Measurements from ENCODE around the gene FAM222B. TPM values are rescaled to one million over a fixed set of nuclear protein-coding genes. Genes with fewer than 3 reads are reported as not detected.

Gene FAM222B
- total and polyA plus RNA-seq, 9 of the 15 experiments (the other 6 are each of a cell fraction or from before 2014, with no cell fraction given), result 4.0 to 34.6 (median 7.5) TPM

DNA sequence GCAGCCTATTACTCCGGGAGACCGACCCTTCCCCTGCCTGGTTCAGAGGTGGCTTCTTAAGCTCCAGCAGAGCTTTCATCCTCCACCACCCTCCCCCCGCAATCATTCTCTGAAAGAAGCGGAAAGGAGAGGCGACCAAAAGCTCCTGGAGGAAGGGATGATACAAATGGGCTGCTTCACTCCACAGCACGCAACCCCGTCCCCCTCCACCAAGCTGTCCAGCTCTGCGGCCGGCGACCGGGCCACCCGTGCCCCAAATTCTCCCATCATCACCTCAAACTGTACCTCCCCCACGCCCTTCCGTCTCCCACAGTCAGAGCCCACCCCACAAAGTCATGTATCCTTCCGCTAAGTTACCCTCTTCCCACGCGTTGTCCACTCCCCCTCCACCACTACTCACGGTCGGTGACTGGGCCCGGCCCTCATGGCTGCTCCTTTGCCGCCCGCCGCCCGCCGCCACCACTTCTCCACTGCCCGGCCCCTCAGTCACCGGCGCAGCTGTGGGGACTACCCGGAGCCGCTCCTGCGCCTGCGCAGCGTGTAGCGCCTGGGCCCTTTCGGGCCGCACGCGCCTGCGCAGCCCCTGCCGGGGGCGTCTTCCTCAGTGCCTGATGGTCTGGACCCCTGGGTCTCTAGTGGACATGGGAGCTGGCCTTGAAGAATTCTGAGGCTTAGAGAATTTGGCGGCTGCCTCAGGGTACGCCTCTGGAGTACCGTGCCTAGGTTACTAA is at the start of gene FAM222B (continued):
- TF ChIP-seq ELF4 (CRISPR knock-in tag; IDR thresholded peaks at IDR 0.05), result peak; percentile 93
- TF ChIP-seq ZNF584 (CRISPR knock-in tag; IDR thresholded peaks at IDR 0.05; ENCODE audit: low read depth), result no peak
- TF ChIP-seq ZNF239 (CRISPR knock-in tag; IDR thresholded peaks at IDR 0.05), result no peak
- peak; percentile 82 for TF ChIP-seq KDM5B (IDR thresholded peaks at IDR 0.05; ENCODE audit: insufficient replicate concordance, low read depth, low read length)
- peak; percentile 57 for TF ChIP-seq L3MBTL2 (IDR thresholded peaks at IDR 0.05)
- no peak; the same call in 1 of the 2 replicates for TF ChIP-seq MXI1 (IDR thresholded peaks at IDR 0.05; ENCODE audit: low read depth, low read length)
- TF ChIP-seq MYNN (IDR thresholded peaks at IDR 0.05), result peak; percentile 25; the same call in 1 of the 2 replicates
- TF ChIP-seq MYNN (CRISPR knock-in tag; IDR thresholded peaks at IDR 0.05), result no peak
- TF ChIP-seq, protein P1, sequence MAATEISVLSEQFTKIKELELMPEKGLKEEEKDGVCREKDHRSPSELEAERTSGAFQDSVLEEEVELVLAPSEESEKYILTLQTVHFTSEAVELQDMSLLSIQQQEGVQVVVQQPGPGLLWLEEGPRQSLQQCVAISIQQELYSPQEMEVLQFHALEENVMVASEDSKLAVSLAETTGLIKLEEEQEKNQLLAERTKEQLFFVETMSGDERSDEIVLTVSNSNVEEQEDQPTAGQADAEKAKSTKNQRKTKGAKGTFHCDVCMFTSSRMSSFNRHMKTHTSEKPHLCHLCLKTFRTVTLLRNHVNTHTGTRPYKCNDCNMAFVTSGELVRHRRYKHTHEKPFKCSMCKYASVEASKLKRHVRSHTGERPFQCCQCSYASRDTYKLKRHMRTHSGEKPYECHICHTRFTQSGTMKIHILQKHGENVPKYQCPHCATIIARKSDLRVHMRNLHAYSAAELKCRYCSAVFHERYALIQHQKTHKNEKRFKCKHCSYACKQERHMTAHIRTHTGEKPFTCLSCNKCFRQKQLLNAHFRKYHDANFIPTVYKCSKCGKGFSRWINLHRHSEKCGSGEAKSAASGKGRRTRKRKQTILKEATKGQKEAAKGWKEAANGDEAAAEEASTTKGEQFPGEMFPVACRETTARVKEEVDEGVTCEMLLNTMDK (IDR thresholded peaks at IDR 0.05; ENCODE audit: borderline replicate concordance, insufficient read depth, low read depth, low read length, poor library complexity, severe bottlenecking), result peak; percentile 15
- 0 out of 2 replicates have a peak, but pooled peaks have one; percentile 97 for TF ChIP-seq SREBF2 (CRISPR knock-in tag; IDR thresholded peaks at IDR 0.05)
- peak; percentile 81; the same call in 1 of the 2 replicates for TF ChIP-seq SMARCA5 (IDR thresholded peaks at IDR 0.05)
- TF ChIP-seq GTF2E2 (tag; IDR thresholded peaks at IDR 0.05), result peak; percentile 76; the same call in 1 of the 2 replicates
- TF ChIP-seq, protein P2, sequence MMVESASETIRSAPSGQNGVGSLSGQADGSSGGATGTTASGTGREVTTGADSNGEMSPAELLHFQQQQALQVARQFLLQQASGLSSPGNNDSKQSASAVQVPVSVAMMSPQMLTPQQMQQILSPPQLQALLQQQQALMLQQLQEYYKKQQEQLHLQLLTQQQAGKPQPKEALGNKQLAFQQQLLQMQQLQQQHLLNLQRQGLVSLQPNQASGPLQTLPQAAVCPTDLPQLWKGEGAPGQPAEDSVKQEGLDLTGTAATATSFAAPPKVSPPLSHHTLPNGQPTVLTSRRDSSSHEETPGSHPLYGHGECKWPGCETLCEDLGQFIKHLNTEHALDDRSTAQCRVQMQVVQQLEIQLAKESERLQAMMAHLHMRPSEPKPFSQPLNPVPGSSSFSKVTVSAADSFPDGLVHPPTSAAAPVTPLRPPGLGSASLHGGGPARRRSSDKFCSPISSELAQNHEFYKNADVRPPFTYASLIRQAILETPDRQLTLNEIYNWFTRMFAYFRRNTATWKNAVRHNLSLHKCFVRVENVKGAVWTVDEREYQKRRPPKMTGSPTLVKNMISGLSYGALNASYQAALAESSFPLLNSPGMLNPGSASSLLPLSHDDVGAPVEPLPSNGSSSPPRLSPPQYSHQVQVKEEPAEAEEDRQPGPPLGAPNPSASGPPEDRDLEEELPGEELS (CRISPR knock-in tag; IDR thresholded peaks at IDR 0.05; ENCODE audit: borderline replicate concordance), result no peak
- TF ChIP-seq, protein P3, sequence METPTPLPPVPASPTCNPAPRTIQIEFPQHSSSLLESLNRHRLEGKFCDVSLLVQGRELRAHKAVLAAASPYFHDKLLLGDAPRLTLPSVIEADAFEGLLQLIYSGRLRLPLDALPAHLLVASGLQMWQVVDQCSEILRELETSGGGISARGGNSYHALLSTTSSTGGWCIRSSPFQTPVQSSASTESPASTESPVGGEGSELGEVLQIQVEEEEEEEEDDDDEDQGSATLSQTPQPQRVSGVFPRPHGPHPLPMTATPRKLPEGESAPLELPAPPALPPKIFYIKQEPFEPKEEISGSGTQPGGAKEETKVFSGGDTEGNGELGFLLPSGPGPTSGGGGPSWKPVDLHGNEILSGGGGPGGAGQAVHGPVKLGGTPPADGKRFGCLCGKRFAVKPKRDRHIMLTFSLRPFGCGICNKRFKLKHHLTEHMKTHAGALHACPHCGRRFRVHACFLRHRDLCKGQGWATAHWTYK (CRISPR knock-in tag; IDR thresholded peaks at IDR 0.05), result peak; percentile 61; the same call in 1 of the 2 replicates
- TF ChIP-seq LARP7 (IDR thresholded peaks at IDR 0.05), result peak; percentile 94
- no peak for TF ChIP-seq ZNF77 (CRISPR knock-in tag; IDR thresholded peaks at IDR 0.05)
- peak; percentile 90 for TF ChIP-seq PHF8 (IDR thresholded peaks at IDR 0.05; ENCODE audit: borderline replicate concordance, low read length)
- TF ChIP-seq PURB (CRISPR knock-in tag; IDR thresholded peaks at IDR 0.05; ENCODE audit: low read depth), result no peak
- no peak for TF ChIP-seq JUN (IDR thresholded peaks at IDR 0.05; ENCODE audit: borderline replicate concordance, low read depth, low read length)
- TF ChIP-seq JUN (CRISPR knock-in tag; IDR thresholded peaks at IDR 0.05; ENCODE audit: borderline replicate concordance), result no peak
- TF ChIP-seq KAT2B (IDR thresholded peaks at IDR 0.05; ENCODE audit: low read depth, low read length), result no peak
- peak; percentile 95 for TF ChIP-seq POLR2A (conservative IDR thresholded peaks at IDR 0.05)
- TF ChIP-seq ZBED1 (IDR thresholded peaks at IDR 0.05), result no peak
- no peak for TF ChIP-seq ZNF408 (CRISPR knock-in tag; IDR thresholded peaks at IDR 0.05; ENCODE audit: low read depth)
- peak; percentile 73; the same call in 1 of the 2 replicates for TF ChIP-seq XRCC5 (IDR thresholded peaks at IDR 0.05; ENCODE audit: low read depth, low read length)

Data from K562 (cell line).